A549 (cell line): ENCODE results near the gene NPRL2. TPM values are rescaled to one million over a fixed set of nuclear protein-coding genes. Genes with fewer than 3 reads are reported as not detected.

Experiments used
- ATAC-seq, 2 experiments: fragments of 200-7000 bp in 1 of 2; fragments of >200 bp in 1 of 2; cut with Nextera tagmentation in 1 of 2; cut with Tn5 transposase in 1 of 2; 3 replicates each; pipeline versions ENCODE4 v1.8.0 to v1.9.1; 2018 to 2020; ENCODE audit warnings: mild to moderate bottlenecking in 1 of 2, moderate library complexity in 1 of 2
- CTCF ChIA-PET: fragments of 300-600 bp; sonication (Branson Sonifier 250); formaldehyde crosslinking; extraction: SDS; loops from one replicate; lab custom pipeline; 2021; ENCODE audit warnings: antibody characterized with exemption, inconsistent platforms; lab: Yijun Ruan, JAX
- POLR2A ChIA-PET: fragments of 350-600 bp; formaldehyde crosslinking; extraction: SDS; loops from one replicate; lab custom pipeline; 2021; ENCODE audit warnings: antibody characterized with exemption, inconsistent platforms; lab: Yijun Ruan, JAX
- DNase-seq, 2 experiments: peaks; one replicate each; pipeline versions ENCODE4 v3.0.0 to v3.0.0-alpha.2; 2011 to 2016; ENCODE audit warnings: low read depth in 1 of 2, low spot score in 1 of 2
- FAIRE-seq: peaks from 2 replicates; lab custom pipeline; 2011; peaks lifted over from hg19 to GRCh38; lab: Jason Lieb, UNC
- H3K27ac ChIP-seq, 2 experiments: fragments of >200 bp; sonication (Bioruptor Twin); formaldehyde crosslinking; 3 replicates each; pipeline ENCODE4 v1.5.1; 2016 to 2017
- H3K4me1 ChIP-seq: fragments of >200 bp; sonication (Bioruptor Twin); formaldehyde crosslinking; 3 replicates; pipeline ENCODE4 v1.6.1; 2016
- H3K4me2 ChIP-seq: fragments of >200 bp; sonication (Bioruptor Twin); formaldehyde crosslinking; 3 replicates; pipeline ENCODE4 v1.6.1; 2016
- H3K4me3 ChIP-seq: fragments of >200 bp; sonication (Bioruptor Twin); formaldehyde crosslinking; 3 replicates; pipeline ENCODE4 v1.5.1; 2016
- H3K9me3 ChIP-seq: fragments of >200 bp; sonication (Bioruptor Twin); formaldehyde crosslinking; 3 replicates; pipeline ENCODE4 v1.6.1; 2016
- BHLHE40 ChIP-seq: IDR thresholded peaks from 2 replicates; pipeline ENCODE4 v1.6.1; 2012; ENCODE audit warnings: low read depth, low read length, inconsistent platforms
- EHMT2 ChIP-seq: fragments of 200-600 bp; sonication (generic); IDR thresholded peaks from 2 replicates; pipeline ENCODE4 v1.6.1; 2016; ENCODE audit warnings: antibody characterized with exemption, low read depth, mild to moderate bottlenecking, moderate library complexity
- ELK1 ChIP-seq: fragments of 150-350 bp; IDR thresholded peaks from 2 replicates; pipeline ENCODE4 v1.6.1; 2014; ENCODE audit warnings: low read depth, mild to moderate bottlenecking, low read length
- EP300 ChIP-seq, 2 experiments: fragments of >200 bp; sonication (Bioruptor Twin); formaldehyde crosslinking; IDR thresholded peaks; 2 replicates in 1 of 2; 3 replicates in 1 of 2; pipeline ENCODE4 v1.6.1; 2016 to 2017
- FOXS1 ChIP-seq: fragments of 250-450 bp; sonication (Bioruptor Pico); IDR thresholded peaks from 2 replicates; pipeline ENCODE4 v1.5.0; 2020; ENCODE audit warnings: mild to moderate bottlenecking, moderate library complexity
- HDAC2 ChIP-seq: fragments of 200-600 bp; sonication (generic); IDR thresholded peaks from 2 replicates; pipeline ENCODE4 v1.6.1; 2016
- HOXA7 ChIP-seq: fragments of 250-450 bp; sonication (Bioruptor Pico); IDR thresholded peaks from 2 replicates; pipeline ENCODE4 v1.5.0; 2020; ENCODE audit warnings: mild to moderate bottlenecking, moderate library complexity
- JUN ChIP-seq, 2 experiments: fragments of >200 bp; sonication (Bioruptor Twin); formaldehyde crosslinking; IDR thresholded peaks; 2 replicates in 1 of 2; 3 replicates in 1 of 2; pipeline ENCODE4 v1.6.1; 2016 to 2017
- KDM1A ChIP-seq: fragments of 200-600 bp; sonication (generic); IDR thresholded peaks from 2 replicates; pipeline ENCODE4 v1.6.1; 2016; ENCODE audit warnings: low read depth, mild to moderate bottlenecking
- KDM5A ChIP-seq: fragments of 200-600 bp; sonication (generic); IDR thresholded peaks from 2 replicates; pipeline ENCODE4 v1.6.1; 2016; ENCODE audit warnings: antibody characterized with exemption, mild to moderate bottlenecking
- MAFK ChIP-seq: fragments of 450-650 bp; IDR thresholded peaks from 2 replicates; pipeline ENCODE4 v1.6.1; 2014; ENCODE audit not compliant: partially characterized antibody
- MAZ ChIP-seq: fragments of 150-350 bp; IDR thresholded peaks from 2 replicates; pipeline ENCODE4 v1.6.1; 2014; ENCODE audit warnings: antibody characterized with exemption, low read depth, low read length, borderline replicate concordance
- NFE2L2 ChIP-seq: fragments of 150-350 bp; conservative IDR thresholded peaks from 2 replicates; pipeline ENCODE4 v1.6.1; 2014; ENCODE audit warnings: low read length
- NPAS2 ChIP-seq: fragments of 250-450 bp; sonication (Bioruptor Pico); IDR thresholded peaks from 2 replicates; pipeline ENCODE4 v1.8.0; 2022; ENCODE audit warnings: mild to moderate bottlenecking, moderate library complexity, borderline replicate concordance
- NR3C1 ChIP-seq: fragments of >200 bp; sonication (Bioruptor Twin); formaldehyde crosslinking; IDR thresholded peaks from 3 replicates; pipeline ENCODE4 v1.6.1; 2017
- PBX3 ChIP-seq: IDR thresholded peaks from 2 replicates; pipeline ENCODE4 v1.6.1; 2012
- PHF8 ChIP-seq: fragments of 200-600 bp; sonication (generic); IDR thresholded peaks from 2 replicates; pipeline ENCODE4 v1.6.1; 2016; ENCODE audit warnings: low read depth, mild to moderate bottlenecking, antibody characterized with exemption, moderate library complexity, borderline replicate concordance
- POLR2A ChIP-seq: IDR thresholded peaks from 2 replicates; pipeline ENCODE4 v1.6.1; 2012; ENCODE audit warnings: mild to moderate bottlenecking, low read length
- RAD21 ChIP-seq, 2 experiments: fragments of >200 bp in 1 of 2; sonication (Bioruptor Twin) in 1 of 2; formaldehyde crosslinking in 1 of 2; IDR thresholded peaks in 1 of 2; conservative IDR thresholded peaks in 1 of 2; 2 replicates in 1 of 2; 3 replicates in 1 of 2; pipeline ENCODE4 v1.6.1; 2012 to 2018; ENCODE audit warnings: inconsistent platforms in 1 of 2
- RARB ChIP-seq: fragments of 250-450 bp; sonication (Bioruptor Pico); IDR thresholded peaks from 2 replicates; pipeline ENCODE4 v1.8.0; 2021; ENCODE audit warnings: mild to moderate bottlenecking, moderate library complexity
- RFX5 ChIP-seq: fragments of 450-650 bp; IDR thresholded peaks from 2 replicates; pipeline ENCODE4 v1.7.1; 2014; ENCODE audit warnings: antibody characterized with exemption, mild to moderate bottlenecking, moderate library complexity
- SMC3 ChIP-seq: fragments of >200 bp; sonication (Bioruptor Twin); formaldehyde crosslinking; IDR thresholded peaks from 3 replicates; pipeline ENCODE4 v1.6.1; 2018; ENCODE audit warnings: inconsistent platforms
- SREBF2 ChIP-seq: fragments of 450-650 bp; IDR thresholded peaks from 2 replicates; pipeline ENCODE4 v1.6.1; 2014; ENCODE audit warnings: mild to moderate bottlenecking, moderate library complexity
- TFCP2L1 ChIP-seq: fragments of 250-450 bp; sonication (Bioruptor Pico); IDR thresholded peaks from 2 replicates; pipeline ENCODE4 v1.5.0; 2021; ENCODE audit warnings: mild to moderate bottlenecking
- ZFP36 ChIP-seq: fragments of 450-650 bp; IDR thresholded peaks from 2 replicates; pipeline ENCODE4 v1.6.1; 2014; ENCODE audit warnings: borderline replicate concordance; ENCODE audit not compliant: partially characterized antibody
- WGBS: methylation state at CpG from one replicate; pipeline ENCODE4 v1.1.6; 2017; ENCODE audit errors: missing lambda C conversion rate; 5-methylcytosine and 5-hydroxymethylcytosine counted together
- polyA plus RNA-seq, 4 experiments: library from polyadenylated mRNA; depleted of rRNA in 3 of 4; stranded (reverse); fragments of >200 nt; fragmentation: RNase III in 1 of 4; extraction: RNeasy Plus Mini Kit Qiagen cat#74134 plus additional on column Dnase treatment in 1 of 4; gene quantifications; 2 replicates in 3 of 4; 3 replicates in 1 of 4; pipeline ENCODE4 v1.2.3, GENCODE V29; 2011 to 2017

The NPRL2 gene
- polyA plus RNA-seq, 2 of the 4 experiments (the other 2 are of a cell fraction): 19.5 to 19.9 TPM

- Histone ChIP-seq H3K4me3 (no peak overlapping the region), H3K27ac (no peak overlapping the region), H3K4me1 (peaks cover 9% of the 10 kb centered on the region; the same call in 2 of the 3 replicates), H3K9me3 (no peaks in the 10 kb centered on the region), H3K4me2 (no peak overlapping the region)
- no peak for DNase-seq
- CTCF ChIA-PET: interaction anchor here (1.1 kb wide), 1 partner anchor 167 kb away, joined by 3 read pairs; no protein-coding TSS in a partner anchor
- TF ChIP-seq NPAS2 (CRISPR knock-in tag) (no peak), KDM1A (no peak), NR3C1 (no peak), HDAC2 (no peak), ZFP36 (no peak), POLR2A (no peak), EHMT2 (no peak), PBX3 (no peak), MAFK (no peak), EP300 (IDR thresholded peaks at IDR 0.05) (no peak), BHLHE40 (no peak), RAD21 (conservative IDR thresholded peaks at IDR 0.05 in 1 of 2, IDR thresholded peaks at IDR 0.05 in 1 of 2) (no peak), KDM5A (no peak), RFX5 (no peak), RARB (no peak), HOXA7 (CRISPR knock-in tag) (no peak), SMC3 (no peak), NFE2L2 (no peak)
- ATAC-seq: peak; percentile 46 to 64; a peak in 4 of 6 replicates
- no peak for FAIRE-seq
- 60% methylated on average over 5 of the region's 7 CpGs for WGBS
- POLR2A ChIA-PET: no interaction called here
Measured at GRCh38 chr3:50375258-50375931, 24.8 kb upstream of the NPRL2 start.

GRCh38 chr3:50374363-50375257 lies 24.0 kb upstream of the NPRL2 start:
- no peak overlapping the region for H3K4me3 ChIP-seq
- peaks cover 9% of the 10 kb centered on the region; the same call in 2 of the 3 replicates for H3K4me1 ChIP-seq
- WGBS: 43% methylated on average over 15 of the region's 22 CpGs
- no peak overlapping the region for H3K4me2 ChIP-seq
- no peak overlapping the region for H3K27ac ChIP-seq
- TF ChIP-seq MAFK (peak; percentile 43), KDM5A (no peak)
- ChIA-PET POLR2A (no interaction called here), CTCF (no interaction called here)
- no peaks in the 10 kb centered on the region for H3K9me3 ChIP-seq
- ATAC-seq (peak in 1 of 2 experiments; percentile 39; a peak in 3 of 6 replicates), FAIRE-seq (no peak), DNase-seq (no peak)

- no peak overlapping the region for H3K27ac ChIP-seq
- no peak overlapping the region for H3K4me3 ChIP-seq
- TF ChIP-seq SREBF2 (no peak), ELK1 (no peak), FOXS1 (CRISPR knock-in tag) (no peak), EHMT2 (no peak), NPAS2 (CRISPR knock-in tag) (no peak), RAD21 (conservative IDR thresholded peaks at IDR 0.05 in 1 of 2, IDR thresholded peaks at IDR 0.05 in 1 of 2) (no peak), PBX3 (no peak), PHF8 (no peak), JUN (IDR thresholded peaks at IDR 0.05) (no peak), TFCP2L1 (CRISPR knock-in tag) (no peak), RARB (no peak), KDM1A (no peak), MAZ (no peak), HDAC2 (no peak)
- H3K4me1 ChIP-seq: peaks cover 9% of the 10 kb centered on the region; the same call in 2 of the 3 replicates
- ATAC-seq: no peak
- ChIA-PET POLR2A (no interaction called here), CTCF (no interaction called here)
- H3K9me3 ChIP-seq: no peaks in the 10 kb centered on the region
- 34% methylated on average over 10 of the region's 12 CpGs for WGBS
- no peak for DNase-seq
- no peak overlapping the region for H3K4me2 ChIP-seq
- FAIRE-seq: no peak
Measured at GRCh38 chr3:50373146-50374051, 22.8 kb upstream of the NPRL2 start.
